Posterior cingulate gyrus (tissue), 11 donors: ENCODE measurements around the gene LDLRAD4.

ENCODE experiments used
- DNase-seq, 10 donors: peaks; one replicate each; pipeline versions ENCODE4 v3.0.0 to v3.0.0-alpha.2; 2020 to 2021; ENCODE audit warnings: mixed read lengths in 3 of 10
- intact Hi-C: fragments of 100-400 bp; cut with DNase I; formaldehyde crosslinking; loops from one replicate; pipeline ENCODE4 v1.15.1; 2023

The LDLRAD4 gene

DNA sequence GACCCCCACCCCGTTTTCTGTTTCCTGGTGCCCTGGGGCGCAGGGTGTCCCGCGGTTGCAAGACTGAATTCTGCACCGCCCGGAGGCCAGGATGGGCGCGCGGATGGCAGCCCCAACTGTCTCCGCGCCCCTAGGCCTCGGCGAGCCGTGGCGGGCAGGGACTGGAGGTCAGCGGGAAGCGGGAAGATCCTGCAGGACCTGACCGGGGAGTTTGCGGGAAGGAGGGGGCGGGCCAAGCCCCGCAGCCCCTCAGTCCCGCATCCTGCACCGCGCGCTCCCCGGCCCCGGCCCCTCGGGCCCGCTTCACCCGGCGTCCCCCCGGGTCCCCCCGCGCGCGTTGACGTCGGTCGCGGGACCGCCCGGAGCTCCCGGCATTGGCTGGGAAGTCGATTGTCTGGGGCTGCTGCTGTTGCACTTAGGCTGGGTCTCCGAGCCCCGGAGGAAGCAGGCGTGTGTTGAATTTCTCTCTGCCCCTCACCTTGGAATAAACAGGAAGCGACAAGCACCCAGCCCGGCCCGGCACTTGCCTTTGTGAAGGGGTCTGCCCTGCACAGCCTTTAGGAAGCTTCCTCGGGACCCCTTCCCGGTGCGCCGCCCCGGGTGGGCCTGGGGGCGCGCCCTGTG is at the start of gene LDLRAD4:
Gene LDLRAD4 (plus strand): TSS at position 393 of the 624 bp plus-strand sequence.
- intact Hi-C loops: loop anchor here (5.0 to 10.0 kb wide), 3 partner anchors 159 to 506 kb away; partner anchors contain the start of genes FAM210A and RNMT
- peak in 8 of 10 donors; percentile 49 to 93 (median 59) for DNase-seq

DNA sequence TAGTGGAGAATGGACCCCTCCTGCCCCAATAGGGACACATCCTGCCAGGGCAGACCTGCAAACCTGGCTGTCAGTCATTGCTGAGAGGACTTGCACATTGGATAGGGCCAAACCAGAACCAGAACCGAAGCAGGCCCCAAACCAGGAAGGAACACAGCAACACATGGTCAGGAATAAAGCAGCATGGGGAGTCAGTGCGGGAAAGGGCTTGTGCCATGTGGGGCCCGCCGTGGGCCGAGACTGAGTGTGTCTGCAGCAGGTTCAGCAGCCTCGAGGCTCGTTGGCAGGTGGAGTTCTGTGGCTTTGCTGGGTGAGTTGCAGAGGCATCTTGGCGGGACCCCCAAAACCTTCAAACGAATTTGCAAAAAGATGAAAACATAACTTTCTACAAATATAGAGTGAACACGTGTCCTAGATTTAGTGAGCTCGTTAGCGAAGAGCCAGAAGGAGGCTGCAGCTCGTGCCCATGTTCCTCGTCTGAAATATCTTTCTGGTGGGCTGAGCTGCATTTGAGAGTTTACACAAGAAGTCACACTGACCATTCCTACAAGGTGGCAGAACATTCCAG is 44.9 kb upstream of the LDLRAD4 start:
- intact Hi-C loops: no loop called here
- no peak for DNase-seq

GRCh38 chr18:13175266-13175665 is 43.3 kb upstream of the LDLRAD4 start:
- no peak for DNase-seq
- intact Hi-C loops: no loop called here

- DNase-seq: no peak
- intact Hi-C loops: no loop called here
Measured at GRCh38 chr18:13175754-13176210, 42.8 kb upstream of the LDLRAD4 start.

DNA sequence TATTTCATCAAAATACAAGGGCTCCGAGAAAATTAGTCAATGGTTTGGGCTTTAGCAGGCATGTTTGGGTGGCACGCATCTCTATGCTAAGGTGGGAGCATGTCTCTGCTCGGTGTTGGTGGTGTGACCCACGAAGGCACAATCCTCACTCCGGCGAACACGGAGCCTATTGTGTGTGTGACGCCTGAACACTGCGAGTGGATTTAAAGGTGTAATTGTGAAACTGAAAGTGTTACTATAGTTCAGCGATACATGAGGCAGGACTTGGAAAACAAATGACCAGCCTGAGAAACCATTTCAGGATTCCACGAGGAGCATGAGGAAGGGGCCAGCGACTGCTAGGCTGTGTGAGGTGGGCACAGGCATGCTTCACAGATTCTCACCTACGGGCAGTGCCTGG is 41.7 kb upstream of the LDLRAD4 start:
- intact Hi-C loops: no loop called here
- no peak for DNase-seq

GRCh38 chr18:13178197-13178596 is 40.4 kb upstream of the LDLRAD4 start:
- intact Hi-C loops: no loop called here
- no peak for DNase-seq

DNA sequence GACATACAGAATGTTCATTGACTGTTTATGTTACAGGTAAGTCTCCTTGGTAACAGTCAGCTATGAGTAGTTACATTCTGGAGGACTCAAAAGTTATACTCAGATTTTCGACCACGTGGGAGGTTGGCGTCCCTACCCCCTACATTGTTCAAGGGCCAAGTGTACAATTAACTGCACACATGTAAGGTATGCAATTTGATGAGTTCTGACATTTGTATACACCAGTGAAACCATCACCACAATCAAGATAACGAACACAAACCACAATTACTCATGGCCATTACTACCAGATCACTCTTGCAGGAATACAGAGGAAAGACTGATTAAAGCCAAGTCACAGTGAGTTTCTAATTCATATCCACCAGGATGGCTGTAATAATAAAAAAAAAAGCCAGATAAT is 39.6 kb upstream of the LDLRAD4 start:
- DNase-seq: no peak
- intact Hi-C loops: no loop called here

DNA sequence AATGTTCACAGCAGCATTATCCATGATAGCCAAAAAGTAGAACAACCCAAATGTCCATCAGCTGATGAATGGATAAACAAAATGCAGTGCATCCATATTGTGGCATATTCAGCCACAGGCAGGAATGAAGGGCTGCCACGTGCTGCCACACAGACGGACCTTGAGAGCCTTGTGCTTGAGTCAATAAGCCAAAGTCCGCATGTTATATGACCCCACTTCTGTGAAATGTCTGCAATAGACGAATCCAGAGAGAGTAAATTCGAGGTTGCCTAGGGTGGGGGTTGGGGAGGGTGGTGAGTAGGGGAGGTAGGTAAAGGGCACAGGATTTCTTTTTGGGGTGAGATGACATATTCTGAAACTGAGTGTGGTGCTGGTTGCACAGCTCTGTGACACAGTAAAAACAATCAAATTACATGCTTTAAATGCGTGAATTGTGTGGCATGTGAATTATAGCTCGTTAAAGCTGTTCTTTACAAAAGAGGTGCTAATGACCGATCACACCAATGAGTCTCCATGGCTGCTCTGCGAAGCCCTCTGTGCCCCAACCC is 38.9 kb upstream of the LDLRAD4 start:
- DNase-seq: no peak
- intact Hi-C loops: no loop called here

DNA sequence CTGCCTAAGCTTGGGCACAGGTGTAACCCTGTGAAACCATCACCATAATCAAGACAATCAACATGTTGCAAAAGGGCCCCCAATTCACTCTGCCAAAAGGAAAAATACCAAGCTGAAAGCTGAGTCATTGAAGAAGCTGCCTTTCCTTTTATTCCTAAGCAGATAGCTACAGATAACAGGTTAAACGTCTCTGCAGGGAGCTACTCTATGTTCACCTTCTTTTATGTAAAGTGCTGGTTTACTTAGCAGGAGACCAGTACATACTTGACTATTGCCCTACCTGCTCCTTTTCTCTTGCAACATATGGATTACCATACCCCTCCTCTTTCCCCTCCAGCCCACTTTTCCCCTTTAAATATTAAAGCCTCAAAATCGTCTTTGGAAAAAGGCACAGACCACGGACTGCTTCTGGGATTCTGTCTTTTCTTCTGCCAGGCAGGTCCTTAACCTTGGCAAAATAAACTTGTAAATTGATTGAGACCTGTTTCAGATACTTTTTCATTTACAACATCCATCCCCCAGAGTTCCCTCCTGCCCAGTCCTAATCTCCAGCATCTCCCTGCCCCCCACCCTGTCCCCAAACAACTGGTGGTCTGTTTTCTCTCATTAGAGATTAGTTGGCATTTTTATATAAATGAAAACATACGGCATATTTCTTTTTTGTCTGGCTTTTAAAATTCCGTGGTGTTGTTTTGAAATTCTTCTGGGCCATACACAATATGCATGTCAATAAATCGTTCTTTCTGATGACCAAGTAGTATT is 37.8 kb upstream of the LDLRAD4 start:
- no peak for DNase-seq
- intact Hi-C loops: no loop called here

DNA sequence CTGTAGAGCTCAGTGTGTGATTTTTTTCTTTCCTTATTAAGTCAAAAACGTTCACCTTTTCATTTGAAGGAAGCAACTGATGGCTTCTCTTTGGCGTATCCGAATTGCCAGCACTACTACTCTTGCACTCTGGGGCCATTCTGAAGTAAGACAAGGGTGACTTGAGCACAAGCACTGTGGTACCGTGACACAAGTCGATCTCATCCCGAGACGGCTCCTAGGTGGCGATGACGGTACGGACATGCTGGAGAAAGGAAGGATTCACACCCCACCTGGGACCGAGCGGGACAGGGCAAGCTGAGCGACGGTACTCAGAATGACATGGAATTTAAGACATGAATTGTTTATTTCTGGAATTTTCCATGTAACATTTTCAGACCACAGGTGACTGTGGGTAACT is 36.8 kb upstream of the LDLRAD4 start:
- intact Hi-C loops: no loop called here
- no peak for DNase-seq

- no peak for DNase-seq
- intact Hi-C loops: no loop called here
Measured at GRCh38 chr18:13183359-13183758, 35.2 kb upstream of the LDLRAD4 start.

DNA sequence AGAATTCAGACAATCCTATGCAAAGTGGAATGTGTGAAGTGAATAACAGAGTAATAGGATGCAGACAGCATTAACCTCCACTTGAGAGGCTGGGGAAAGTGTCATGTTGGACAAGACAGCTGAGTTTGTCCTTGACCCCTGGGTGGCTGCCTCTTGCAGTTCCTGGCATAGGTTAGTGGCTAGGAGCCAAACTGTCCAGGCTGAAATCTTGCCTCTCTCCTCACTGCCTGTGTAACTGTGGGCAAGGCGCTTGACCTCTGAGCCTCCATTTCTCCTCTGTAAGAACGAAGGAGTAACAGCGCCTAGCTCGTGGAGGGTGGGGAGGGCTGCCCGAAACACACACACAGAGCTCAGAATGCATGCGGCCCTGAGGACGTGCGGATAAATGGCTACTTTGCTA is 34.8 kb upstream of the LDLRAD4 start:
- DNase-seq: no peak
- intact Hi-C loops: no loop called here

DNA sequence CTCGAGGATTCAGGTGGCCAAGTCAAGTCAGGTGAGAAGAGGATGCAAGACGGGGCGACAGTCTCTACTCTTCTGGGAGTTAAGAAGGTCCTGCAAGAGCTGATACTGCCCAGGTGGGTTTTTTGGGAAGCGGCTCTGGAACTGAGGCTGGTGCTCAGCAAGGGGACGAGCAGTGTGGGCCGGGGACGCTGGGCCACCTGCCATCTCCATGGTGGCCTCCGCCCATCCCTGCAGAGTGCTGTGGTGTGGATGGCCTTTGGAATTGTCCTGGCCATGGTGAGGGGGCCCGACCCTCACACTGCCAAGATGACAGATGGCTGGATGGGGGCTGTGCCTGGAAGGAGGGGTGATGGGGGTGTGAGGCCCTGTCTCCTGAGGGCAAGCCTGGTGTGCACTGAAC is 34.2 kb upstream of the LDLRAD4 start:
- peak in 1 of 10 donors; percentile 83 for DNase-seq
- intact Hi-C loops: no loop called here

DNA sequence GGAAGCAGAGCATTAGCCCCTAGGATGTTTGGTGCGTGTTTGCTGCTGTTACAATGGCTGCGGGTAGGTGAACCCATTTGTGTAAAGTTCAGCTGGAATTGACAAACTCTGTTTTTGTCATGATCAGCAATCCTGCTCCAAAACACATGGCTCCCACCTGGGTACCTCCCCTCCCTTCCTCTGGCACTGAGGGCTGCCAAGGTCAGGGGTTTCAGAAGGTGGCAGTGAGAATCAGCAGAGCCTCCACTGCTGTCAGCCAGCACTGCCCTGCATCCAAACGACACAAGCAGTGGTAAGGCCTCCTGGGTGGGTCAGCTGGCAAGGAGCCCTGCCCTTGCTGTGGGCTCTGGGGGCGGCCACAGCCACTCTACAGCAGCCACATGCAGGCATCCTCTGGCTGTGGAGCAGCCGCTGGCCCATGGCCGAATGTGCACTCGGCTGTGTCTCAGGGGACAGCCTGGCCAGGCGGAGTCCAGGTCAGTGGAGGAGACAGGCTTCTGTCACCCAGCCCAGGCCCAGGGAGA is 32.8 kb upstream of the LDLRAD4 start:
- intact Hi-C loops: no loop called here
- DNase-seq: no peak

GRCh38 chr18:13186687-13187086 is 31.9 kb upstream of the LDLRAD4 start:
- intact Hi-C loops: no loop called here
- DNase-seq: no peak

GRCh38 chr18:13187498-13187897 is 31.1 kb upstream of the LDLRAD4 start:
- intact Hi-C loops: no loop called here

GRCh38 chr18:13191031-13191430 is 27.5 kb upstream of the LDLRAD4 start:
- DNase-seq: no peak
- intact Hi-C loops: no loop called here

More at GRCh38 chr18:13187498-13187897, 31.1 kb upstream of the LDLRAD4 start:
- DNase-seq: peak in 1 of 10 donors; percentile 65

DNA sequence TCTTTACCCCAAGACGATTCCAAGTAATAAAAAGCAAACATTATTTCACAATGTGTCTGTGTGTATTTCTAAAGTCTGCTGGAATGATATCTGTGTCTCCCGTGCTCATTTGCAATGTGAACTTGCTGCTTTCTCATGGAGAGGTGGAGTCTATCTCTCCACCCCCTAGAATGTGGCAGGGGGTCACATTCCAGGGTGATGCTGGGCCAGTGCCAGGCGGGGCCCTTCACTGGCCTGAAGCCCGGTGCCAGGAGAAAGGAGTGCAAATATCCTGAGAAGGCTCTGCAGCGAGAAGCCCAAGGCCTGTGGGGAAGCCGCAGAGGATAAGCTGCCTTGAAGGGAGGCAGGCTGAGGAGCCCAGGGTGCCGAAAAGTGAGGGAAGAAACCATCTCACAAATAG is 26.8 kb upstream of the LDLRAD4 start:
- DNase-seq: no peak
- intact Hi-C loops: no loop called here

DNA sequence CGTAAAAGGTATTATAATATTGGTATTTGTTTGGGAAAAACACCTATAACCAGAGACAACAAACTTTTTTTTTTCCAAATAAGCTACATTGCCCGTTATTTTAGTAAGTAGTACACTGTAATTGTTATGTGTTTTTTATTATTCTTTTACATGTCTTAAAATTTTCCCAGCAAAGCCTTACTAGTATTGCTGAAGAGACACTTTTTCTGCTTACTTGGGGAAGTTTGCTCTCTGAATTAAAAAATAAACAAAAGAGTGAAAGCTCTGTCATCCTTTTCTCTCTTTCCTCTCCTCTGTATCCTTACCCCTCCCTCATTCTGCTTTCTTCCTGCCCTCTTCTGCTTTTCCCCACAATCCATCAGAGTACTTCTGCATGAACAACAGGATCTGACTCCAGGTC is 25.6 kb upstream of the LDLRAD4 start:
- intact Hi-C loops: no loop called here
- no peak for DNase-seq

- DNase-seq: no peak
- intact Hi-C loops: no loop called here
Measured at GRCh38 chr18:13194239-13194638, 24.3 kb upstream of the LDLRAD4 start.

- intact Hi-C loops: no loop called here
- no peak for DNase-seq
Measured at GRCh38 chr18:13198701-13199100, 19.9 kb upstream of the LDLRAD4 start.
